Measurements from ENCODE around the gene CIZ1. TPM values are rescaled to one million over a fixed set of nuclear protein-coding genes. Genes with fewer than 3 reads are reported as not detected.

The CIZ1 gene
- total RNA-seq, 2 donors from 2014 or later, result 128 to 134 TPM

Other genes with a start within 250 kb of the CIZ1 start
- gene EEIG1, start 210.6 kb downstream of the CIZ1 start, total RNA-seq, result 100 to 1,000 TPM; 254 to 268 TPM
- 10 to 100 TPM; 11.6 to 15.2 TPM for gene NAIF1, start 124.3 kb downstream of the CIZ1 start, total RNA-seq
- 10 to 100 TPM; 16.3 to 20.4 TPM for gene SLC25A25, start 123.3 kb downstream of the CIZ1 start, total RNA-seq
- 10 to 100 TPM; 46.4 to 58.2 TPM for gene PTGES2, start 63.8 kb downstream of the CIZ1 start, total RNA-seq
- 1 to 10 TPM in 1 of 2 donors, not detected in 1; 9.3 TPM for gene LCN2, start 42.1 kb downstream of the CIZ1 start, total RNA-seq
- 10 to 100 TPM; 71.0 to 87.9 TPM for gene BBLN, start 31.3 kb downstream of the CIZ1 start, total RNA-seq
- 1 to 10 TPM; 1.3 to 2.2 TPM for gene DNM1, start 11.8 kb upstream of the CIZ1 start, total RNA-seq
- gene GOLGA2, start 84.4 kb upstream of the CIZ1 start, total RNA-seq, result 10 to 100 TPM; 50.0 to 60.5 TPM
- 10 to 100 TPM in 1 of 2 donors, 1 to 10 TPM in 1; 6.1 to 10.3 TPM for gene SWI5, start 84.7 kb upstream of the CIZ1 start, total RNA-seq
- 1 to 10 TPM; 8.5 to 9.9 TPM for gene TRUB2, start 130.9 kb upstream of the CIZ1 start, total RNA-seq
- gene COQ4, start 131.3 kb upstream of the CIZ1 start, total RNA-seq, result 10 to 100 TPM; 35.8 to 36.7 TPM
- 1 to 10 TPM; 8.2 to 8.3 TPM for gene SLC27A4, start 149.0 kb upstream of the CIZ1 start, total RNA-seq
- gene URM1, start 179.8 kb upstream of the CIZ1 start, total RNA-seq, result 10 to 100 TPM; 29.5 to 43.3 TPM
- under 1 TPM; 0.25 to 0.42 TPM for gene CERCAM, start 229.3 kb upstream of the CIZ1 start, total RNA-seq

All from T-helper 17 cell (primary cell).